Testis (tissue), 3 donors: ENCODE results near the gene PRKACB. TPM values are rescaled to one million over a fixed set of nuclear protein-coding genes. Genes with fewer than 3 reads are reported as not detected.
"Not testable (repeated sequence)": the region's sequence is repeated elsewhere in the genome, so short reads cannot be mapped to it uniquely, and the experiment has no call there.

ENCODE experiments used
- DNase-seq: peaks from one replicate; pipeline ENCODE4 v3.0.0-alpha.2; 2019
- H3K27ac ChIP-seq, 2 donors: fragments of 200-600 bp; sonication (generic); one replicate each; pipeline ENCODE4 v1.5.1; 2019
- H3K27me3 ChIP-seq: fragments of 200-600 bp; sonication (generic); one replicate; pipeline ENCODE4 v1.5.1; 2019
- H3K36me3 ChIP-seq: fragments of 200-600 bp; sonication (generic); one replicate; pipeline ENCODE4 v1.5.1; 2017; ENCODE audit warnings: low read depth; ENCODE audit errors: missing control alignments
- H3K4me1 ChIP-seq: fragments of 200-600 bp; sonication (generic); one replicate; pipeline ENCODE4 v1.5.1; 2019
- H3K4me3 ChIP-seq, 2 donors: fragments of 200-600 bp; sonication (generic); one replicate each; pipeline ENCODE4 v1.5.1; 2017 to 2019
- H3K9me3 ChIP-seq: fragments of 200-600 bp; sonication (generic); one replicate; pipeline ENCODE4 v1.5.1; 2017
- POLR2A ChIP-seq: fragments of 450-650 bp; IDR thresholded peaks from one replicate; pipeline ENCODE4 v1.6.1; 2017; ENCODE audit warnings: antibody characterized with exemption, mild to moderate bottlenecking, moderate library complexity
- WGBS, 2 donors: methylation state at CpG; one replicate each; pipeline ENCODE4 v1.1.5; 2018; 5-methylcytosine and 5-hydroxymethylcytosine counted together
- intact Hi-C: fragments of 100-400 bp; cut with DNase I; formaldehyde crosslinking; loops from one replicate; pipeline ENCODE4 v1.15.1; 2023; ENCODE audit warnings: low total_unique reads
- polyA plus RNA-seq: library from polyadenylated mRNA; stranded (reverse); fragments of 350-450 nt; fragmentation: Illumina TruSeq; extraction: RNeasy Lipid Tissue Mini Kit (QIAGEN cat#74804); gene quantifications from one replicate; pipeline ENCODE4 v1.2.3, GENCODE V29; 2014; ENCODE audit warnings: low read depth, low replicate concordance; ENCODE audit not compliant: insufficient read depth
- small RNA-seq, 2 donors: library from RNA; depleted of rRNA; stranded (forward); fragments of <200 nt; gene quantifications; one replicate each; pipeline ENCODE3, GENCODE V24; 2016
- total RNA-seq, 2 donors: library from RNA; depleted of rRNA; stranded (reverse); fragments of >200 nt; gene quantifications; one replicate each; pipeline ENCODE4 v1.2.3, GENCODE V29; 2016
- TF ChIP-seq, protein P1 (sequence below), 3 experiments: fragments of 450-650 bp in 2 of 3; fragments of 200-600 bp in 1 of 3; sonication (generic) in 1 of 3; IDR thresholded peaks; one replicate each; pipeline ENCODE4 v1.5.1; 2016 to 2019; ENCODE audit warnings: antibody characterized with exemption in 3 of 3, mild to moderate bottlenecking in 2 of 3, moderate library complexity in 1 of 3

The PRKACB gene
- total and polyA plus RNA-seq, 3 donors from 2014 or later = 10.4 to 26.7 (median 21.1) TPM

GRCh38 chr1:84280912-84281311 is 136.8 kb downstream of the PRKACB start:
- DNase-seq = no peak
- no peak for TF ChIP-seq POLR2A
- H3K4me3 ChIP-seq = no peak overlapping the region
- no peak overlapping the region for H3K27ac ChIP-seq
- H3K9me3 ChIP-seq = no peaks in the 10 kb centered on the region
- H3K27me3 ChIP-seq = no peaks in the 10 kb centered on the region
- H3K36me3 ChIP-seq = no peaks in the 10 kb centered on the region
- H3K4me1 ChIP-seq = no peaks in the 10 kb centered on the region
- intact Hi-C loops = no loop called here

DNA sequence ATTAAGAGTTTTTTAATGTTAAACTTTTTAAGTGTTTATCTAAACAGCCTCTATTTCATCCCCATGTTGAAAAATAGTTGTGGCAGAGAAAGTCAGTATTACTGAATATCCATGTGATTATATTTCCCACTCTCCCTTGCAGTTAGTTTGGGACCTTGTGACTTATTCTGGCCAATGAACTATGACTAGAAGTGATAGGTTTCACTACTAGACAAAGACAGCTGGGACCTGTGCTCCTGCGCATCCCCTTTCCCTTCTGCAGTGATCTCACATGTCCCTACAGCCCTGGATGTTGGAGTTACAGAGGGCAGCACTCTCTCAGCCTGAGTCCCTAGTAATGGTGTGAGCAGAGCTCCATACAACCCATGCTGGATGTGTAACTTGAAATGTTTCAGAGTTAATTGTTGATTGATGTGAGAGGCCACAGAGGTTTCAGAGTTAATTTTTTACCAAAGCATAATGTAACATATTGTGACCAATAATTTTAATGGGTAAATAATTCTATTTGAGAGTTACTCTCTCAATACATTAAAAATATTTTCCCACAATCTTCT is 138.8 kb downstream of the PRKACB start:
- Histone ChIP-seq H3K27ac (no peak overlapping the region), H3K9me3 (no peaks in the 10 kb centered on the region), H3K36me3 (no peaks in the 10 kb centered on the region), H3K4me3 (no peak overlapping the region), H3K4me1 (no peaks in the 10 kb centered on the region), H3K27me3 (no peaks in the 10 kb centered on the region)
- no peak for DNase-seq
- TF ChIP-seq, protein P1, sequence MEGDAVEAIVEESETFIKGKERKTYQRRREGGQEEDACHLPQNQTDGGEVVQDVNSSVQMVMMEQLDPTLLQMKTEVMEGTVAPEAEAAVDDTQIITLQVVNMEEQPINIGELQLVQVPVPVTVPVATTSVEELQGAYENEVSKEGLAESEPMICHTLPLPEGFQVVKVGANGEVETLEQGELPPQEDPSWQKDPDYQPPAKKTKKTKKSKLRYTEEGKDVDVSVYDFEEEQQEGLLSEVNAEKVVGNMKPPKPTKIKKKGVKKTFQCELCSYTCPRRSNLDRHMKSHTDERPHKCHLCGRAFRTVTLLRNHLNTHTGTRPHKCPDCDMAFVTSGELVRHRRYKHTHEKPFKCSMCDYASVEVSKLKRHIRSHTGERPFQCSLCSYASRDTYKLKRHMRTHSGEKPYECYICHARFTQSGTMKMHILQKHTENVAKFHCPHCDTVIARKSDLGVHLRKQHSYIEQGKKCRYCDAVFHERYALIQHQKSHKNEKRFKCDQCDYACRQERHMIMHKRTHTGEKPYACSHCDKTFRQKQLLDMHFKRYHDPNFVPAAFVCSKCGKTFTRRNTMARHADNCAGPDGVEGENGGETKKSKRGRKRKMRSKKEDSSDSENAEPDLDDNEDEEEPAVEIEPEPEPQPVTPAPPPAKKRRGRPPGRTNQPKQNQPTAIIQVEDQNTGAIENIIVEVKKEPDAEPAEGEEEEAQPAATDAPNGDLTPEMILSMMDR (IDR thresholded peaks at IDR 0.05) = no peak
- no peak for TF ChIP-seq POLR2A
- 100% methylated on average over 1 of the region's 1 CpG for WGBS, 2 donors
- intact Hi-C loops = no loop called here

DNA sequence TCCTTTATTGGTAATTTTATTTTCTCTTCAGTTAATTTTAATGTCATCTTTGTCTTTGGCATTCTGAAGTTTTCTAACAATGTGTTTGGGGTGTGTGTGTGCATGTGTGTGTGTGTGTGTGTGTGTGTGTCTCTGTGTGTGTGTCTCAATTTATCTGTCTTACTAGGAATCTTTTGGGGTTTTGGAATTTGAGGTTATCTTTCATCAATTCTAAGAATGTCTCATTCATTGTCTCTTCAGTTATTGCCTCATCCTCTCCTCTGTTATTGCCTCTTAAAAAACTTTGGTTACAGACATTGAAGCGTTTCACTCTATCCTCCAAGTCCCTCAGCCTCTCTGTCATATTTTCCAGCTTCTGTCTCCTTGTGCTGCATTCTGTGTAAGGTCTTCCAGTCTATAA is 139.3 kb downstream of the PRKACB start:
- Histone ChIP-seq H3K9me3 (no peaks in the 10 kb centered on the region), H3K36me3 (no peaks in the 10 kb centered on the region), H3K4me1 (no peaks in the 10 kb centered on the region), H3K27ac (no peak overlapping the region), H3K27me3 (no peaks in the 10 kb centered on the region), H3K4me3 (no peak overlapping the region)
- intact Hi-C loops = no loop called here
- 76 to 83% methylated on average over 1 of the region's 1 CpG for WGBS, 2 donors
- DNase-seq = no peak
- TF ChIP-seq, protein P1 (IDR thresholded peaks at IDR 0.05) = no peak
- no peak for TF ChIP-seq POLR2A

DNA sequence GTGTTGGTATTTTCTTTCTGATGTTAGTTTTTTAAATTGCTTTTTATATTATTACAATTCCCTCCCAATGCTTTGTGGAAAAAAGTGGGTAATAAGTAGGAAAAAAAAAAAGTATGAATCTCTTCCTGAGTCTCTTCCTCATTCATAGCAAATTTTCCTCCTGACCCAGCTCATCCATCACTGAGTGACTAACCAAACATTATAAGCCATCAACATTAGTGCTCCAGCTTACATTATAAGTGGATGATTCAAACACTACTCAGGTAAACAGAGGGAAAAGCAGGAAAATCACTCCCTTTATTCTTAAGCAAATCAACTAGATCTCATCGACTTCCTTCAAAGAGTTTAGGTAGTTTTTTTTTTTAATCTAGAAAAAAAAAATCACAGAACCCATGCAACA is 142.0 kb downstream of the PRKACB start:
- TF ChIP-seq, protein P1 (IDR thresholded peaks at IDR 0.05) = no peak
- TF ChIP-seq POLR2A = no peak
- Histone ChIP-seq H3K4me3 (no peak overlapping the region), H3K9me3 (no peaks in the 10 kb centered on the region), H3K36me3 (no peaks in the 10 kb centered on the region), H3K4me1 (no peaks in the 10 kb centered on the region), H3K27me3 (no peaks in the 10 kb centered on the region), H3K27ac (no peak overlapping the region)
- intact Hi-C loops = no loop called here
- DNase-seq = no peak
- WGBS, 2 donors = 72 to 96% methylated on average over 1 of the region's 1 CpG

- H3K4me3 ChIP-seq, H3K4me1 ChIP-seq, H3K27ac ChIP-seq, H3K36me3 ChIP-seq, H3K27me3 ChIP-seq, DNase-seq, H3K9me3 ChIP-seq, intact Hi-C loops: not testable (repeated sequence)
- WGBS, 2 donors = 59 to 64% methylated on average over 3 of the region's 3 CpGs
Measured at GRCh38 chr1:84287389-84287788, 143.3 kb downstream of the PRKACB start.

Small RNA genes lying within 50 kb of the gene (small RNA-seq; reads per million reads assigned to genes)
- gene AL450063.1 = 0 reads per million in 2 donors
- 0 reads per million in 2 donors for gene RF00410

Other genes starting within 250 kb of the PRKACB start
- gene TTLL7, start 145.1 kb upstream of the PRKACB start, total RNA-seq = 10 to 100 TPM; 22.4 to 28.6 TPM
- gene TTLL7, start 145.1 kb upstream of the PRKACB start, polyA plus RNA-seq = 35.2 TPM
- 1 to 10 TPM; 6.1 to 6.6 TPM for gene SAMD13, start 157.4 kb downstream of the PRKACB start, total RNA-seq
- gene SAMD13, start 157.4 kb downstream of the PRKACB start, polyA plus RNA-seq = 31.9 TPM